SK-N-SH treated with all-trans-retinoic acid at 6 μM for 48 hours (cell line): ENCODE measurements around the gene TM4SF5.

ENCODE experiments used
- ATAC-seq: fragments of 200-7000 bp; cut with Tn5 transposase; 3 replicates; pipeline ENCODE4 v1.9.1; 2020; ENCODE audit warnings: mild to moderate bottlenecking, moderate library complexity
- BACH2 ChIP-seq: fragments of 250-450 bp; sonication (Bioruptor Pico); IDR thresholded peaks from 2 replicates; pipeline ENCODE4 v1.9.0; 2021; ENCODE audit warnings: mild to moderate bottlenecking, borderline replicate concordance
- CREB5 ChIP-seq: fragments of 250-450 bp; sonication (Bioruptor Pico); IDR thresholded peaks from 2 replicates; pipeline ENCODE4 v1.5.1; 2020; ENCODE audit warnings: low read depth, mild to moderate bottlenecking, moderate library complexity
- CSRNP3 ChIP-seq: fragments of 250-450 bp; sonication (Bioruptor Pico); IDR thresholded peaks from 2 replicates; pipeline ENCODE4 v1.5.1; 2021; ENCODE audit warnings: mild to moderate bottlenecking, moderate library complexity
- ESRRG ChIP-seq: fragments of 250-450 bp; sonication (Bioruptor Pico); IDR thresholded peaks from 2 replicates; pipeline ENCODE4 v1.6.1; 2021; ENCODE audit warnings: mild to moderate bottlenecking
- OSR1 ChIP-seq: fragments of 250-450 bp; sonication (Bioruptor Pico); IDR thresholded peaks from 2 replicates; pipeline ENCODE4 v1.8.0; 2022; ENCODE audit warnings: moderate library complexity, mild to moderate bottlenecking, inconsistent platforms
- PATZ1 ChIP-seq: fragments of 250-450 bp; sonication (Bioruptor Pico); IDR thresholded peaks from 2 replicates; pipeline ENCODE4 v1.8.0; 2020; ENCODE audit warnings: mild to moderate bottlenecking, moderate library complexity, borderline replicate concordance
- POU6F1 ChIP-seq: fragments of 250-450 bp; sonication (Bioruptor Pico); IDR thresholded peaks from 2 replicates; pipeline ENCODE4 v1.8.0; 2021; ENCODE audit warnings: low read depth, mild to moderate bottlenecking, moderate library complexity, borderline replicate concordance
- PPARA ChIP-seq: fragments of 250-450 bp; sonication (Bioruptor Pico); IDR thresholded peaks from 2 replicates; pipeline ENCODE4 v1.5.0; 2020; ENCODE audit warnings: mild to moderate bottlenecking, borderline replicate concordance
- TOX ChIP-seq: fragments of 250-450 bp; sonication (Bioruptor Pico); IDR thresholded peaks from 2 replicates; pipeline ENCODE4 v1.8.0; 2021; ENCODE audit warnings: mild to moderate bottlenecking, moderate library complexity, borderline replicate concordance
- TSHZ2 ChIP-seq: fragments of 250-450 bp; sonication (Bioruptor Pico); IDR thresholded peaks from 2 replicates; pipeline ENCODE4 v1.5.0; 2020; ENCODE audit warnings: mild to moderate bottlenecking, moderate library complexity
- ZFP3 ChIP-seq: fragments of 250-450 bp; sonication (Bioruptor Pico); IDR thresholded peaks from 2 replicates; pipeline ENCODE4 v1.5.0; 2020; ENCODE audit warnings: mild to moderate bottlenecking, moderate library complexity
- ZNF70 ChIP-seq: fragments of 450-650 bp; formaldehyde crosslinking; IDR thresholded peaks from 2 replicates; pipeline ENCODE4 v1.5.0; 2020; ENCODE audit warnings: mild to moderate bottlenecking, moderate library complexity
- ZNF8 ChIP-seq: fragments of 450-650 bp; formaldehyde crosslinking; IDR thresholded peaks from 2 replicates; pipeline ENCODE4 v1.5.0; 2020; ENCODE audit warnings: mild to moderate bottlenecking, moderate library complexity

Gene TM4SF5

GRCh38 chr17:4790705-4791088 is 19.0 kb downstream of the TM4SF5 start (continued):
- TF ChIP-seq ZNF8 (no peak), OSR1 (CRISPR knock-in tag) (no peak)

GRCh38 chr17:4795168-4795567 is 23.5 kb downstream of the TM4SF5 start:
- TF ChIP-seq ESRRG, result no peak
- TF ChIP-seq, all 23 proteins: peak for 0
- no peak for ATAC-seq

GRCh38 chr17:4796552-4796920 is 24.9 kb downstream of the TM4SF5 start:
- ATAC-seq, result peak; percentile 96

More at GRCh38 chr17:4796552-4796920, 24.9 kb downstream of the TM4SF5 start:
- TF ChIP-seq ZFP3 (CRISPR knock-in tag) (no peak), TOX (CRISPR knock-in tag) (no peak), PATZ1 (CRISPR knock-in tag) (no peak), POU6F1 (CRISPR knock-in tag) (no peak), PPARA (CRISPR knock-in tag) (no peak), TSHZ2 (no peak), CSRNP3 (no peak), BACH2 (CRISPR knock-in tag) (no peak), ZNF70 (CRISPR knock-in tag) (no peak), CREB5 (CRISPR knock-in tag) (no peak)
